HepG2 (cell line): ENCODE data around the gene FCN3. TPM values are rescaled to one million over a fixed set of nuclear protein-coding genes. Genes with fewer than 3 reads are reported as not detected.
A peak's percentile ranks its signal among the peaks of the same experiment; 100 is the strongest.

Source experiments
- CEBPG ChIP-seq: IDR thresholded peaks from 2 replicates; pipeline ENCODE4 v1.6.1; 2016
- CENPT ChIP-seq: sonication (generic); formaldehyde crosslinking; IDR thresholded peaks from 2 replicates; pipeline ENCODE4 v1.8.0; 2022; ENCODE audit warnings: low read depth, mild to moderate bottlenecking, moderate library complexity, missing genetic modification reagents
- HDAC6 ChIP-seq: fragments of 200-600 bp; sonication (generic); IDR thresholded peaks from 2 replicates; pipeline ENCODE4 v1.7.0; 2017; ENCODE audit warnings: mild to moderate bottlenecking, antibody characterized with exemption, low read length, low read depth
- HOXA3 ChIP-seq: sonication (generic); formaldehyde crosslinking; IDR thresholded peaks from 2 replicates; pipeline ENCODE4 v1.5.0; 2020; ENCODE audit warnings: missing genetic modification reagents
- HOXD1 ChIP-seq: sonication (generic); formaldehyde crosslinking; IDR thresholded peaks from 2 replicates; pipeline ENCODE4 v1.5.0; 2020; ENCODE audit warnings: missing genetic modification reagents
- MIER3 ChIP-seq: IDR thresholded peaks from 2 replicates; pipeline ENCODE4 v1.6.1; 2016; ENCODE audit warnings: missing compliant biosample characterization, borderline replicate concordance
- MXI1 ChIP-seq: IDR thresholded peaks from 3 replicates; pipeline ENCODE4 v1.6.1; 2012; ENCODE audit warnings: low read depth, low read length, inconsistent platforms, borderline replicate concordance
- NAIF1 ChIP-seq: sonication (generic); formaldehyde crosslinking; IDR thresholded peaks from 2 replicates; pipeline ENCODE4 v1.5.0; 2020; ENCODE audit warnings: mild to moderate bottlenecking, missing genetic modification reagents, borderline replicate concordance
- RELA ChIP-seq: sonication (generic); formaldehyde crosslinking; IDR thresholded peaks from 2 replicates; pipeline ENCODE4 v1.4.0; 2020; ENCODE audit warnings: missing genetic modification reagents
- SMAD3 ChIP-seq: sonication (generic); formaldehyde crosslinking; IDR thresholded peaks from 2 replicates; pipeline ENCODE4 v1.4.0; 2020; ENCODE audit warnings: missing genetic modification reagents
- U2AF2 ChIP-seq: fragments of 200-400 bp; formaldehyde crosslinking; IDR thresholded peaks from 2 replicates; pipeline ENCODE4 v1.6.1; 2017; ENCODE audit warnings: low read depth, mild to moderate bottlenecking, low read length
- XRCC5 ChIP-seq: fragments of 200-400 bp; formaldehyde crosslinking; optimal IDR thresholded peaks from 2 replicates; pipeline ENCODE3; 2017; ENCODE audit warnings: mild to moderate bottlenecking, low read length
- ZBTB8A ChIP-seq: sonication (generic); formaldehyde crosslinking; IDR thresholded peaks from 2 replicates; pipeline ENCODE4 v1.4.0; 2020; ENCODE audit warnings: mild to moderate bottlenecking, low read depth, missing genetic modification reagents, borderline replicate concordance
- ZFP37 ChIP-seq: sonication (generic); formaldehyde crosslinking; IDR thresholded peaks from 2 replicates; pipeline ENCODE4 v1.4.0; 2020; ENCODE audit warnings: missing genetic modification reagents, borderline replicate concordance
- ZNF556 ChIP-seq: sonication (generic); formaldehyde crosslinking; IDR thresholded peaks from 2 replicates; pipeline ENCODE4 v1.4.0; 2020; ENCODE audit warnings: mild to moderate bottlenecking, missing genetic modification reagents, borderline replicate concordance
- ZNF567 ChIP-seq: sonication (generic); formaldehyde crosslinking; IDR thresholded peaks from 2 replicates; pipeline ENCODE4 v1.8.1; 2023; ENCODE audit warnings: mild to moderate bottlenecking, missing genetic modification reagents, borderline replicate concordance
- polyA plus RNA-seq, 8 experiments: library from polyadenylated mRNA; depleted of rRNA in 3 of 8; stranded (reverse) in 7 of 8; unstranded in 1 of 8; fragments of >200 nt; fragmentation: Illumina TruSeq in 4 of 8; extraction: Trizol in 4 of 8; gene quantifications; 2 replicates each; pipeline versions ENCODE4 v1.2.1 to v1.2.3, GENCODE V29; 2011 to 2016; ENCODE audit warnings: low read depth in 4 of 8, missing spikeins in 1 of 8, mixed read lengths in 1 of 8; ENCODE audit not compliant: insufficient read depth in 1 of 8
- total RNA-seq, 5 experiments: library from RNA; depleted of rRNA; stranded (reverse); fragments of >200 nt; fragmentation: Illumina TruSeq; extraction: Trizol; gene quantifications; 2 replicates each; pipeline ENCODE4 v1.2.3, GENCODE V29; 2016; ENCODE audit warnings: low read depth in 1 of 5
- TF ChIP-seq, protein P1 (sequence below): IDR thresholded peaks from 2 replicates; pipeline ENCODE4 v1.6.1; 2016; ENCODE audit warnings: missing compliant biosample characterization, missing genetic modification reagents, borderline replicate concordance
- TF ChIP-seq, protein P2 (sequence below), 2 experiments: sonication (generic) in 1 of 2; formaldehyde crosslinking in 1 of 2; IDR thresholded peaks; 2 replicates each; pipeline versions ENCODE4 v1.5.1 to v1.6.1; 2011 to 2020; ENCODE audit warnings: borderline replicate concordance in 1 of 2, low read depth in 1 of 2, low read length in 1 of 2, mild to moderate bottlenecking in 1 of 2, missing genetic modification reagents in 1 of 2, moderate library complexity in 1 of 2
- TF ChIP-seq, protein P3 (sequence below): sonication (generic); formaldehyde crosslinking; IDR thresholded peaks from 2 replicates; pipeline ENCODE4 v1.5.0; 2020; ENCODE audit warnings: mild to moderate bottlenecking, missing genetic modification reagents, borderline replicate concordance
- TF ChIP-seq, protein P4 (sequence below): sonication (generic); formaldehyde crosslinking; IDR thresholded peaks from 2 replicates; pipeline ENCODE4 v1.8.1; 2023; ENCODE audit warnings: missing genetic modification reagents, mild to moderate bottlenecking, borderline replicate concordance

Gene FCN3
- total and polyA plus RNA-seq, 2 of the 13 experiments (the other 11 are each of a cell fraction or from before 2014, with no cell fraction given): not detected

DNA sequence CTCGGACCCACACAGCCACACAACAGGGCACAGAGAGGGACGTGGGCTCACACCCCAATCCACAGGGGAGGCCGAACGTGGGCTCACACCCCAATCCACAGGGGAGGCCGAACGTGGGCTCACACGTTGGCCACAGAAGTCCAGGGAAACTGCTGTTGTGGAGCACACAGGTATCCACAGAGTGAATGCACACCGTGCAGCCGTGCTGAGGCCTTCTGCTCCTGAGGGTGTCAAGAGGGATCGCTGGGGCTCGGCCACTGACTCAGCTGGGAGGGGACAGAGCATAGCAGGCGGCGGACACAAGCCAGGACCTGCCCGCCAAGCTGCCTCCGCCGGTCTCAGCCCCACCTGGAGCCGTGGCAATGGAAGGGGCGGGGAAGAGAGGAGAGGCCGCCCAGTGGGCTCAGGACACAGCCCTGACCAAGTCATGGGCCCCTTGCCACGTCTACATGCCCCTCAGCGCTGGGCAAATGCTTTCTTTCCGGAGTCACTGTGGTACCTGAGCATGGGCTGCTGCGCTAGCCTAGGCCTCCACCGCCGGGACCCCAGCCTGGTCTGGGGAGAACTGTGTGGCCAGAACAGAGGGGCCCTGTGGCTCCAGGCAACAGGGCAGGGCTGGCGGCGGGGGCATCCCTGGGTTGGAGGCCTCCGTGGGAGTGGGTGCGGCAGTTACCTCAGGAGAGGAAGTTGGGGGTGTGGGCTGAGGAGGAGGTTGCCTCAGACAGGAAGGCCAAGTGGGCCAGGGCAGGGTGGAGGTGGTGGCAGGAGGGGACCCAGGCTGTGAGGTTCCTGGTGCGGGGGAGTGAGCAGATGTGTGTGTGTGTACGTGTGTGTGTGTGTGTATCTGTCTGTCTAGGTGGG, 31.6 kb downstream of the FCN3 start (continued):
- TF ChIP-seq, protein P1, sequence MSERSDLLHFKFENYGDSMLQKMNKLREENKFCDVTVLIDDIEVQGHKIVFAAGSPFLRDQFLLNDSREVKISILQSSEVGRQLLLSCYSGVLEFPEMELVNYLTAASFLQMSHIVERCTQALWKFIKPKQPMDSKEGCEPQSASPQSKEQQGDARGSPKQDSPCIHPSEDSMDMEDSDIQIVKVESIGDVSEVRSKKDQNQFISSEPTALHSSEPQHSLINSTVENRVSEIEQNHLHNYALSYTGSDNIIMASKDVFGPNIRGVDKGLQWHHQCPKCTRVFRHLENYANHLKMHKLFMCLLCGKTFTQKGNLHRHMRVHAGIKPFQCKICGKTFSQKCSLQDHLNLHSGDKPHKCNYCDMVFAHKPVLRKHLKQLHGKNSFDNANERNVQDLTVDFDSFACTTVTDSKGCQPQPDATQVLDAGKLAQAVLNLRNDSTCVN (CRISPR knock-in tag): no peak
- TF ChIP-seq ZFP37 (CRISPR knock-in tag) (no peak), MXI1 (no peak), XRCC5 (no peak), HDAC6 (no peak), SMAD3 (CRISPR knock-in tag) (no peak), NAIF1 (CRISPR knock-in tag) (no peak), ZNF556 (no peak), CENPT (CRISPR knock-in tag) (0 out of 2 replicates have a peak, but pooled peaks have one; percentile 33), MIER3 (no peak), CEBPG (no peak), HOXD1 (CRISPR knock-in tag) (0 out of 2 replicates have a peak, but pooled peaks have one; percentile 24), ZBTB8A (CRISPR knock-in tag) (no peak), ZNF567 (no peak), U2AF2 (no peak), HOXA3 (CRISPR knock-in tag) (peak; percentile 65), RELA (CRISPR knock-in tag) (no peak)
- TF ChIP-seq, protein P2, sequence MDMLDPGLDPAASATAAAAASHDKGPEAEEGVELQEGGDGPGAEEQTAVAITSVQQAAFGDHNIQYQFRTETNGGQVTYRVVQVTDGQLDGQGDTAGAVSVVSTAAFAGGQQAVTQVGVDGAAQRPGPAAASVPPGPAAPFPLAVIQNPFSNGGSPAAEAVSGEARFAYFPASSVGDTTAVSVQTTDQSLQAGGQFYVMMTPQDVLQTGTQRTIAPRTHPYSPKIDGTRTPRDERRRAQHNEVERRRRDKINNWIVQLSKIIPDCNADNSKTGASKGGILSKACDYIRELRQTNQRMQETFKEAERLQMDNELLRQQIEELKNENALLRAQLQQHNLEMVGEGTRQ (IDR thresholded peaks at IDR 0.05; ENCODE audit: low read depth, low read length): no peak
- TF ChIP-seq, protein P2 (CRISPR knock-in tag; IDR thresholded peaks at IDR 0.05; ENCODE audit: borderline replicate concordance): no peak
- TF ChIP-seq, protein P3, sequence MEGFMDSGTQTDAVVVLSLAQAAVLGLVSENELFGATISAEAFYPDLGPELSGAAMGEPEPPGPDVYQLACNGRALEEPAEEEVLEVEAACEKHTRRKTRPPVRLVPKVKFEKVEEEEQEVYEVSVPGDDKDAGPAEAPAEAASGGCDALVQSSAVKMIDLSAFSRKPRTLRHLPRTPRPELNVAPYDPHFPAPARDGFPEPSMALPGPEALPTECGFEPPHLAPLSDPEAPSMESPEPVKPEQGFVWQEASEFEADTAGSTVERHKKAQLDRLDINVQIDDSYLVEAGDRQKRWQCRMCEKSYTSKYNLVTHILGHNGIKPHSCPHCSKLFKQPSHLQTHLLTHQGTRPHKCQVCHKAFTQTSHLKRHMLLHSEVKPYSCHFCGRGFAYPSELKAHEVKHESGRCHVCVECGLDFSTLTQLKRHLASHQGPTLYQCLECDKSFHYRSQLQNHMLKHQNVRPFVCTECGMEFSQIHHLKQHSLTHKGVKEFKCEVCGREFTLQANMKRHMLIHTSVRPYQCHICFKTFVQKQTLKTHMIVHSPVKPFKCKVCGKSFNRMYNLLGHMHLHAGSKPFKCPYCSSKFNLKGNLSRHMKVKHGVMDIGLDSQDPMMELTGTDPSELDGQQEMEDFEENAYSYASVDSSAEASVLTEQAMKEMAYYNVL (CRISPR knock-in tag): no peak
- TF ChIP-seq, protein P4, sequence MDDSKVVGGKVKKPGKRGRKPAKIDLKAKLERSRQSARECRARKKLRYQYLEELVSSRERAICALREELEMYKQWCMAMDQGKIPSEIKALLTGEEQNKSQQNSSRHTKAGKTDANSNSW (CRISPR knock-in tag): no peak
